K562 (cell line): ENCODE results near the gene DIRAS1. TPM values are rescaled to one million over a fixed set of nuclear protein-coding genes. Genes with fewer than 3 reads are reported as not detected.
A peak's percentile ranks its signal among the peaks of the same experiment; 100 is the strongest.

Source experiments
- ATF3 ChIP-seq, 2 experiments: fragments of 450-650 bp in 1 of 2; sonication (generic) in 1 of 2; formaldehyde crosslinking in 1 of 2; IDR thresholded peaks in 1 of 2; conservative IDR thresholded peaks in 1 of 2; 2 replicates each; pipeline versions ENCODE4 v1.6.1 to v1.8.1; 2016 to 2023; ENCODE audit warnings: mild to moderate bottlenecking in 2 of 2, moderate library complexity in 2 of 2, inconsistent platforms in 1 of 2, missing genetic modification reagents in 1 of 2
- GATAD2B ChIP-seq: fragments of 450-650 bp; IDR thresholded peaks from 2 replicates; pipeline ENCODE4 v1.6.1; 2017; ENCODE audit warnings: mild to moderate bottlenecking, borderline replicate concordance
- HDAC1 ChIP-seq, 2 experiments: fragments of 450-650 bp; IDR thresholded peaks; 2 replicates each; pipeline ENCODE4 v1.6.1; 2016 to 2017; ENCODE audit warnings: inconsistent platforms in 1 of 2, mild to moderate bottlenecking in 1 of 2, moderate library complexity in 1 of 2
- HEY1 ChIP-seq: fragments of 250-450 bp; sonication (Bioruptor Pico); IDR thresholded peaks from 2 replicates; pipeline ENCODE4 v1.5.0; 2020; ENCODE audit warnings: mild to moderate bottlenecking, moderate library complexity, borderline replicate concordance
- JUNB ChIP-seq: fragments of 450-650 bp; formaldehyde crosslinking; conservative IDR thresholded peaks from 2 replicates; pipeline ENCODE4 v1.4.0; 2020; ENCODE audit warnings: mild to moderate bottlenecking
- KAT7 ChIP-seq: sonication (generic); formaldehyde crosslinking; IDR thresholded peaks from 2 replicates; pipeline ENCODE4 v1.8.0; 2022; ENCODE audit warnings: missing genetic modification reagents, mild to moderate bottlenecking, borderline replicate concordance
- LEF1 ChIP-seq: fragments of 450-650 bp; IDR thresholded peaks from 2 replicates; pipeline ENCODE4 v1.6.1; 2016; ENCODE audit warnings: mild to moderate bottlenecking
- MAX ChIP-seq: sonication (generic); formaldehyde crosslinking; IDR thresholded peaks from 2 replicates; pipeline ENCODE4 v1.9.0; 2022; ENCODE audit warnings: mild to moderate bottlenecking, missing genetic modification reagents
- MCM2 ChIP-seq: fragments of 450-650 bp; IDR thresholded peaks from 2 replicates; pipeline ENCODE4 v1.6.1; 2017; ENCODE audit warnings: low read depth, mild to moderate bottlenecking
- NFE2L1 ChIP-seq: fragments of 450-650 bp; IDR thresholded peaks from 2 replicates; pipeline ENCODE4 v1.6.1; 2016; ENCODE audit warnings: missing genetic modification characterization, low read depth, mild to moderate bottlenecking, missing compliant biosample characterization, moderate library complexity, borderline replicate concordance
- PHF8 ChIP-seq: fragments of 200-600 bp; sonication (generic); IDR thresholded peaks from 2 replicates; pipeline ENCODE4 v1.6.1; 2012; ENCODE audit warnings: mixed run types, mild to moderate bottlenecking, inconsistent platforms, low read length, moderate library complexity, borderline replicate concordance
- POLR2G ChIP-seq: fragments of 200-400 bp; formaldehyde crosslinking; IDR thresholded peaks from 2 replicates; pipeline ENCODE4 v1.6.1; 2017; ENCODE audit warnings: low read depth, mild to moderate bottlenecking, antibody characterized with exemption, low read length, moderate library complexity
- RB1 ChIP-seq: fragments of 450-650 bp; IDR thresholded peaks from 2 replicates; pipeline ENCODE4 v1.6.1; 2017; ENCODE audit warnings: low read depth, mild to moderate bottlenecking
- RFX7 ChIP-seq: fragments of 250-450 bp; sonication (Bioruptor Pico); IDR thresholded peaks from 2 replicates; pipeline ENCODE4 v1.5.1; 2021; ENCODE audit warnings: mild to moderate bottlenecking
- THRAP3 ChIP-seq: fragments of 450-650 bp; IDR thresholded peaks from 2 replicates; pipeline ENCODE4 v1.6.1; 2016; ENCODE audit warnings: mild to moderate bottlenecking, inconsistent platforms, borderline replicate concordance
- USF1 ChIP-seq: sonication (generic); formaldehyde crosslinking; IDR thresholded peaks from 2 replicates; pipeline ENCODE4 v1.9.0; 2022; ENCODE audit warnings: mild to moderate bottlenecking, missing genetic modification reagents
- ZBTB49 ChIP-seq: sonication (generic); formaldehyde crosslinking; IDR thresholded peaks from 2 replicates; pipeline ENCODE4 v1.8.0; 2022; ENCODE audit warnings: missing genetic modification reagents, mild to moderate bottlenecking, borderline replicate concordance
- ZBTB5 ChIP-seq: fragments of 450-650 bp; IDR thresholded peaks from 2 replicates; pipeline ENCODE4 v1.6.1; 2017; ENCODE audit warnings: antibody characterized with exemption
- ZNF263 ChIP-seq: sonication (generic); formaldehyde crosslinking; IDR thresholded peaks from 2 replicates; pipeline ENCODE4 v1.8.0; 2022; ENCODE audit warnings: mild to moderate bottlenecking, missing genetic modification reagents, borderline replicate concordance
- ZNF551 ChIP-seq: fragments of 250-450 bp; sonication (Bioruptor Pico); IDR thresholded peaks from 2 replicates; pipeline ENCODE4 v1.5.0; 2021; ENCODE audit warnings: mild to moderate bottlenecking, moderate library complexity
- ZNF699 ChIP-seq: fragments of 250-450 bp; sonication (Bioruptor Pico); IDR thresholded peaks from 2 replicates; pipeline ENCODE4 v1.8.0; 2021; ENCODE audit warnings: mild to moderate bottlenecking, moderate library complexity; ENCODE audit not compliant: insufficient replicate concordance
- polyA plus RNA-seq, 8 experiments: library from polyadenylated mRNA; depleted of rRNA in 4 of 8; stranded (reverse) in 5 of 8; unstranded in 3 of 8; fragments of >200 nt; fragmentation: Nextera tagmentation in 2 of 8; fragmentation: Illumina TruSeq in 1 of 8; extraction: Ambion mirVana in 2 of 8; extraction: Trizol in 1 of 8; gene quantifications; 2 replicates each; pipeline versions ENCODE4 v1.2.1 to v1.2.3, GENCODE V29; 2011 to 2014; ENCODE audit warnings: inconsistent platforms in 1 of 8, missing spikeins in 1 of 8
- total RNA-seq, 7 experiments: library from RNA; depleted of rRNA in 6 of 7; stranded (reverse); fragments of >200 nt in 6 of 7; fragmentation: Illumina TruSeq in 2 of 7; extraction: Trizol in 2 of 7; gene quantifications; 2 replicates each; pipeline versions ENCODE4 v1.2.1 to v1.2.3, GENCODE V29; 2011 to 2021; ENCODE audit warnings: low replicate concordance in 1 of 7

DIRAS1 gene
- total and polyA plus RNA-seq, 9 of the 15 experiments (the other 6 are each of a cell fraction or from before 2014, with no cell fraction given) = 0.11 to 12.0 (median 2.9) TPM

GRCh38 chr19:2724148-2724557, 3.0 kb upstream of the DIRAS1 start (continued):
- TF ChIP-seq RFX7 = no peak
- TF ChIP-seq ZBTB5 = no peak
- TF ChIP-seq RB1 = no peak
- TF ChIP-seq ZNF699 (CRISPR knock-in tag) = no peak
- TF ChIP-seq USF1 = peak; percentile 78
- TF ChIP-seq NFE2L1 = no peak
- peak; percentile 75 for TF ChIP-seq MAX (CRISPR knock-in tag)
- TF ChIP-seq ATF3 (IDR thresholded peaks at IDR 0.05) = no peak
- no peak for TF ChIP-seq ATF3 (CRISPR knock-in tag; conservative IDR thresholded peaks at IDR 0.05)
- TF ChIP-seq JUNB (CRISPR knock-in tag) = no peak
- TF ChIP-seq ZNF263 = 0 out of 2 replicates have a peak, but pooled peaks have one; percentile 2
- TF ChIP-seq HEY1 (CRISPR knock-in tag) = no peak
- no peak for TF ChIP-seq LEF1
- TF ChIP-seq ZBTB49 (CRISPR knock-in tag) = no peak
- peak; percentile 79; the same call in 1 of the 2 replicates for TF ChIP-seq GATAD2B
- TF ChIP-seq ZNF551 (CRISPR knock-in tag) = no peak
- TF ChIP-seq KAT7 (CRISPR knock-in tag) = no peak
- TF ChIP-seq PHF8 = no peak
- 0 out of 2 replicates have a peak, but pooled peaks have one; percentile 27 for TF ChIP-seq POLR2G
- peak in 1 of 2 experiments; percentile 24; a peak in 1 of 4 replicates for TF ChIP-seq HDAC1 (IDR thresholded peaks at IDR 0.05)
- no peak for TF ChIP-seq MCM2
- no peak for TF ChIP-seq THRAP3
